Esophagus squamous epithelium (tissue), 4 donors: ENCODE measurements around the gene RABL3.

Experiments used
- CTCF ChIP-seq, 6 experiments: fragments of 450-650 bp in 4 of 6; fragments of 200-600 bp in 2 of 6; sonication (generic) in 2 of 6; IDR thresholded peaks; one replicate each; pipeline ENCODE4 v1.5.1; 2016 to 2019; ENCODE audit warnings: antibody characterized with exemption in 6 of 6, mild to moderate bottlenecking in 4 of 6, moderate library complexity in 4 of 6
- POLR2A ChIP-seq, 4 donors: fragments of 450-650 bp; IDR thresholded peaks; one replicate each; pipeline ENCODE4 v1.6.1; 2017; ENCODE audit warnings: antibody characterized with exemption in 4 of 4, mild to moderate bottlenecking in 4 of 4, moderate library complexity in 3 of 4

GRCh38 chr3:120756061-120756460 lies 13.7 kb upstream of the RABL3 start:
- no peak for TF ChIP-seq CTCF (IDR thresholded peaks at IDR 0.05)
- TF ChIP-seq POLR2A (IDR thresholded peaks at IDR 0.05): no peak
